ENCODE measurements around the gene ETS2. TPM values are rescaled to one million over a fixed set of nuclear protein-coding genes. Genes with fewer than 3 reads are reported as not detected.

Gene ETS2
- total RNA-seq, 1 donor from 2014 or later: 68.9 TPM

DNA sequence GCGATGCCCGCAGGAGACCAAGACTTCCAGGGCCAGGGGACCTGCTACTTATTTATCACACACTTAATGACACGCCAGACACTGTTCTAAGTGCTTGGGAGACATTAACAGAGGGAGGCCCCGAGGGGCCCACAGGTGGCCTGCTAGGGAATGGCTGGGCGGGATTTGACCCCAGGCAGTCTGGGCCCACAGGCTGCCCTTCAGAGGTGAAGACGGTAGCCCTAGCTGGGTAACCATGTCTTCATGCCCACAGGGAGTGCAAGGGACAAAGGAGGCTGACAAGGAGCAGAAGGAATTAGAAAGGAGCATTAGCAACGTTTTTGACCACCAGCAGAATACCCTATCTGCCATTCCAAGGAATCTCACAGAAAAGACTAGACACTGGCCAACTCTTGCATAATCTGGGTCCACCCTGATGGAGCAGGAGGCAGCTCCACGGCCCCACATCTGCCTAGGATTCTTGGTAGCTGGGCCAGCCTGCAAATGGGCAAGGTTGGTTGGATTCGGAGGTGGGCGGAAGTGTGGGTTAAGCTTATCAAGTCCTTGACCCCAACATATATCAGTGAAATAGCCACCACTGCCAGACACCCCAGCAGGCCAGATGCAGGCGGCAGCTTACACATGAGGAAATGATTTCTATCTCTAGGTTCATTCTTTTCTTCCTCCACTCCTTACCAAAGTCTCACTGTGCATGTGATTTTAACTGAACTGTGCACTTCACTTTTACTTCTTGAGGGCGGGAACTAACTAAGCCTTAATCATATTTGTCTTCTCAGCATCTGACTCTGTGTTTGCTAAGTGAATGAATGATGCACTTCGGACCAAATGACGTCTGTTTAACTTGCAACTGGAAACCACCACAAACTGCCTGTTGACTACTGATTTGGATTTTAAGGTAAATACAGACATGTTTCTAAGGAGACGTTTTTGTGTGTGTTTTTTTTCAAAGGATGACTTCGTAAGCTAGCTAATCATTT lies 3.4 kb upstream of the ETS2 start:
- DNase-seq: peak; percentile 40

DNA sequence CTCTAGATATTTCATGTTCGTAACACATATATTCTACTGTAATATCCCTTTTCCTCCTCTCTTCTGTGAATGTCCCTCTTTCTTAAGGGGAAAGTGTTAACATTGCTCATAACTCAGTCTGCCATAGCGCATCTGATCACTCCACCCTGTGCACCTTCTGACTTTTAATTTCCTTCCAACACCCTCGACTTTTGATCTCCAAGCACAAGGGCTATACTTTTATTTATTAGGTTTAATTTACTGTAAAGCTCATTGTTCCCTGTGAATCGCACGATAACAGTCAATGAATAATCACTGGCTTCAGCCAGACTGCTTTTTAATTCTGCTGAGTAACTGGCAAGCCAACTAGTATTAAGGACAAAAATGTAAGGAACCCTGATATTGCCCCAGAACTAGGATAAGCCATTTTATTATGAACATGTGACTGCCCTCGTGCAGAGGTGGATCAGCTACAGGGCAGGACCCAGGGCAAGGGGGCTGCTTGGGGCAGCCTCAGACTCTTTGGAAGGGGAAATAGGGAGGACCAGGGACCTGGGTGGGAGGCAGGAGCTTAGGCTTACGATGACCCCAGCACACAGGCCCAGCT lies 2.6 kb upstream of the ETS2 start:
- DNase-seq: no peak

DNA sequence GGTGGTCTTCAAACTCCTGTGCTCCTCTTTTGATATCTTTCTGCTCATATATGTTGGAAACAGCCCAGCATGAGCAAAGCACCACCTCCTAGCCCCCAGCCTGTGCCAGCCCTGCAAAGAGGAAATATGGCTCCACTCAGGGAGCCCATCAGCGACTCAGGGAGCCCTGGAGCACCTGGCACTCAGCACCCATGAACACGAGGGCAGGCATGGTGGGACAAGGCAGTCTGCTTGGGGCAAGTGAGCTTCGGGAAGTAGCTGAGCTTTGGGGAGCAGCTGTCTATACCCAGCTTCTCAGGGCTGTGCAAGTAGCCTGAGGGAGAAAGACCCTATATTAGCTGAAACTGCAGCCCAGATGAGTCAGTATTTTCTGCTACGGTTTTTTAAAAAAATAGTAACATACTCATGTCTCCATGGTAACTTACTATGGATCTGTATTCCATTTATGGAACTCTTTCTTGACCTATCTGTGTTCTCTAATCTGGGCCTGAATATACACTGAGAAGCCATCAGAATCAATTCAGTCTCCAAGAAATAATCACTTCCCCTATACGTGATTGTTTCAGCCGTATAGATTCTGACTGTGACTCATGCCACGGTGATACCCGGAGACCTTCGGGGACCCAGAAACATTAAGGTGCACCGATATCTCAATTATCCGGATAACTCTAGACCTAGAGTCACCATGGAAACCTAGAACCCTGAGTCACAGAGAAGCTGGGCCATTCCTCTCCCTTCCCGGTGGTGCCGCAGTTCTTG lies 1.5 kb upstream of the ETS2 start:
- no peak for DNase-seq

DNA sequence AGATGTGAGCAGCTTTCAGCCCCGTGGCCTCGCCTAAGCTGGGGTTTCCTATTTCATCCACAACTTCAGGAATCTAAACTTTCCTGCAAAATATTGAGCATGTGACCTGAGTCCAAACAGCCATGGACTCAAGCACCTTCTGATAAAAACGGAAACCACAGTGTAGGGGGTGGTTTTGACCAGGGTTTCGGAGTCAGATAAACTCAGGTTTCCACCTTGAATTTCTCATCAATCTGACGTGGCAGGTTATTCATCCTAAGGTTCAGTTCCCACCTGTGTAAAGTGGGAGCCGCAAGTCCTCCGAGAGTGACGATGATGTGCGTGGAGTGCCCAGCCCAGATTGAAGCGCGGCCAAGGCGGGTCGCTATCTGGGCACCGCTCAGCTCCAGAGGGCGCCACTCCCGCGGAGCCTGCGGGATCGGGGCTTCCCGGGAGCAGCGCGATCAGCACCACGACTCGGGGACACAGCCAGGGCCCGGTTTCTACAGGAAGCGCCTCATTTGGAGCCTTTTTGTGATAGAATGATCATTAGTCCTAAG lies 871 bp upstream of the ETS2 start:
- peak; percentile 83 for DNase-seq

DNA sequence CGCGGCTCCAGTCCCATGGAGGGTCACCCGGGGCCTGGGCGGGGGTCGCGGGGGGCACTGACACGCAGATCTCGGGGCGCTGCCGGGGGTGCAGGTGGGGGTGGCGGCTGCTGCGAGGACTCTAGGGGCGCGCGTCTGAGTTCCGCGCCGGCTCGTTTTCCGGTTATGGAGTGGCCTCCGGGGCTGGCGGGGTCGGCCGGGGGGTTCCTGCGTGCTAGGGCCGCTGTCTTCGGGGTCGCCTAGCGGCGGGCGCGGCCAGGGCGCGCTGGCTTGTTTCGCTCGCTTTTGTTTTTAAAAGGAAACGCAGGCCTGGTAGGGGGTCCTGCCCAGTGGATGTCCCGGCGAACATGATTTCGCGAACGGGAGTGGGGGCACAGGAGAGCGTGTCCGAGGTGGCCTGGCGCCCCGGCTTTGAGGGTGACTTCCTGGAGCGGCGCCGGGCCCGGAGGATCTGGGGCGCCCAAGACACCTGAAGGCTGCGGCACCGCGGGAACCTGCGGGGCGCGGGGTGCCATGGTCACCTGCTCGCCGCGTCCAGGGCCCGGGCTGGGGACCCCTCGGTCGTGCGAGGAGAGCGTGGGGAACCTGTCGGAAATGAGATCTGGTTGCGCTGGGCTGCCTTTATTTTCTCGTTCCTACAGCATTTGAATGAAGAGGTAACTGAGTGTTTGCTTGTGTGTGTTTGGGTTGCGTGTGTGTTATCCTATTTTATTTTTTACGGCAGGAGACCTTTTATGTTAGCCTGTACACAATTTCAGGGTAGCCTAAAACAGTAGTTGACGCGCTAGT lies 618 bp downstream of the ETS2 start:
- peak; percentile 43 for DNase-seq

GRCh38 chr21:38806942-38807284 lies 1.2 kb downstream of the ETS2 start:
- DNase-seq: peak; percentile 22

- DNase-seq: peak; percentile 28
Observed at GRCh38 chr21:38807441-38807871, 1.7 kb downstream of the ETS2 start.

- DNase-seq: no peak
Observed at GRCh38 chr21:38807986-38808385, 2.3 kb downstream of the ETS2 start.

DNA sequence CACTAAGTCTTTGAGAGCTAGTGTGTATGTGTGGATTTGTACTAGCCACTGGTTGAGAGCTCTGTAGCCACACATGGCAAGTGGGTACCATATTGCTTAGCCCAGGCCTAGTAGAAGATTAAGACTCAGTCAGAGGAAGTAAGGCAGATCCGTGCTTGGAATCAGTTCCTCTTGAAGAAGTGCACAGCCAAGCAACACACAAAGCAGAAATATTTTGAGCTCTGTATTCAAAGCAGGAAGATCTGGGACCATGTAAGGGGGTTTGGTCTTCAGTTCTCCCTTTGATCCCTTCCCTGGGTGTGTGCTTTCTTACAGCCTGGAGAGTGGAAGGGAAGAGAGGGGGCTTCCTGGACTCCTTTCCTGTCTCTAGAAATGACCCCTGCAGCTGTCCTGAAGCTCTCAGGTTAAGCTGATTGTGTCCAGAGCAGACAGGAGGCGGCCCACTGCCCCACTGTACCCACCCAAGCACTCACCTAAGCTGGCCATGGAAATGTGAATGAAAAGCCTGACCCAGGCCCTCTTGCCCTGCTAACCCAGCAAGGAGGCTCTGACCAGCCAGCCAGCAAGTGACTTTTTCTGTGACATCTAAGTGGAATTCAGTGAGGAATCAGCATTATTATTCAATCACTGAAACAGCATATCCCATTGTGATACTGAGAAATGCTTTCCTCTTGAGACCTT lies 3.6 kb downstream of the ETS2 start:
- no peak for DNase-seq

- DNase-seq: no peak
Observed at GRCh38 chr21:38810034-38810825, 4.5 kb downstream of the ETS2 start.

- no peak for DNase-seq
Observed at GRCh38 chr21:38810826-38811164, 5.1 kb downstream of the ETS2 start.

DNA sequence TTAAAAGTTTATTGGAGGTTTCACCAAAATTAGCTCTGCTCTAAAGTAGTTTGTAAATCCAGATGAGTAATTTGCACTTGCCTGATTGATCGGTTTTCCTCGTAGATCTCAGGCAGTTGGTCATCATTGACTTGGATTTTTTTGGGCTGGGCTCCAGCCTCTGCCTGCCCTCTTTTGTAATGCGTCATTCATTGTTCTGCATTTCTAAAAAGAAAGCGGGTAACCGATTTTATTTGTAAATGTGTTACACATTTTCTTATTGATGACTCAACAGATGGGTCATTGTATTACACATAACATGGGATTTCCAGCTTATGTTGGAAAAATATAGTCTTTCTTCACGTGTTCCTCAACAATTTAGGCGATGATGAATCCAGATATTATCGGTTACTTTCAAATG lies 5.5 kb downstream of the ETS2 start:
- DNase-seq: no peak

DNA sequence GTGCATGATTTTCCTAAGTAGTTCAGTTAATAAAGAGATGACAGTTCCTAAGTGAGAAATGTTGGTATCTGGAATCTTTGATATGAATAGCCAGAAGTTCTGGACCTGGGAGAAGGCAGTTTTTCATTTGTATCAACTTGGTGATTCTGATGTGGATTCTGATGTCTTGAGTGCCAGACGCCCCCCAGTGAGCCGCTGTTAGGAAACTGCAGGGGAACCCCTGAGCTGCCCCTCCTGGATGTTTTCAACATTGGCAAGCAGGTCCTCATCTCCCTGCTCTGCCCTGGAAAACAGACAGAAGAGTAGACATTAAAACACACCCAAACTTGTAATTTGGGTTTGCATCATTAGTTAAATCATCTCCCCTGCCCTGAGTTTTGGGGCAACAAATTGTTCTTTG lies 7.4 kb downstream of the ETS2 start:
- no peak for DNase-seq

DNA sequence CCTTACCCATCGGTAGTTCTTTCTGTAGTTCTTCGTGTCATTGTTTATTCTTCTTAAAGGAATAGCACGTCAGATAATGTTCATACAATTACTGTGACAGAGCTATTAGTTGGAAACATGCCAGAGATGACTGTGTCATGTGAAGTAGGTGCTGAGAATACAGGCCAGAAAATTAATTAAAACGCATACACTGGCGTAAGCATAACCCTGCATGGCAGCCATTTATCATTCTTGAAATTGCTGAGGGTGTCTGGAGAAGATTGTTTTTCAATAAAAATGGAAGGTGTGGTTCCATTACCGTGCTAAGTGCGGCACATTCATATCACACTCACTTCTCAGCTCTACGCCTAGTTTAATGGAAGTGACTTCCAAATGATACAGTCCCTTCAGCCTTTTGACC lies 7.8 kb downstream of the ETS2 start:
- no peak for DNase-seq

- DNase-seq: no peak
Observed at GRCh38 chr21:38814126-38815059, 8.7 kb downstream of the ETS2 start.

DNA sequence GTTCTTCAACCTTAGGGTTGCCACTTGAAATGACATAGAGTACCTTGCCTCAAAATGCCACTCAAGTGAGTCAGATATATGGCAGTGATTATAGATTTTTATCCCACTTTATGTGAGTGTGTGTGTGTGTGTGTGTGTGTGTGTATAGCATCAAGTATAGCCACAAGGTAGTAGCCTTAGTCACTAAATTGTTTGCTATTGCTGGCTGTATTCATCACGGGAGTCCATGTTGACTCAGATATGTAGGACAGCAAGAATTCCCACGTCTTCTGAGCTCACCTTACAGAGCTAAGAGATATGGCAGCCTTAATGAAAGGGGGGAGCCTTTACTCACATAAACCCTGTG lies 9.3 kb downstream of the ETS2 start:
- no peak for DNase-seq

DNA sequence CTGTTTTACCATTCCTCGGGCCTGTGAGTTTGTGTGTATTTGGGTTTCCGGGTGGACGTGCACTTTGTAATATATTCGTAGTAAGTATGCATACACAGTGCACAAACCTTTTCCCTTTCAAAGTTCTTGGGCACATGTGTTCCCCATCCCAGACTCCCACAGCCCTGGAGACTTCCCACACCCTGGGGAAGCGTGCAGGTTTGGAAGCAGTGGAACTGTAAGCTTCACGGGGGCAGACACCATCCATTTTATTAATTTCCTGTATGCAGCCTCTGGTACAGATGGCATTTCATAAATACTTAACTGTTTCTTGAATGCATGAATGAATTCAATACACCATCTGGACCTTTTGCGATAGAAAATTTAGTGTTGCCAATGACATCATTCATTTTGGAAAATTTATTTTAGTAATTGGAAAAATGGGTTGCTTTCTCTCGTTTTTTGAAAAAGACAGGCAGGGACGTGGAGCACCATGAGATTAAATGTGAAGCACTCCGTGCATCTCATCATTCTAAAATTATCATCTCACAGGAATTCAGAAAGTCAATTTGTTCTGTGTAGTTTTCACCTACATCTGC lies 10.8 kb downstream of the ETS2 start:
- DNase-seq: no peak

- no peak for DNase-seq
Observed at GRCh38 chr21:38817371-38818324, 11.9 kb downstream of the ETS2 start.
